K562 (cell line): ENCODE data around the gene DXO. TPM values are rescaled to one million over a fixed set of nuclear protein-coding genes. Genes with fewer than 3 reads are reported as not detected.

Experiments
- E2F1 ChIP-seq: sonication (generic); formaldehyde crosslinking; IDR thresholded peaks from 2 replicates; pipeline ENCODE4 v1.8.1; 2023; ENCODE audit warnings: mild to moderate bottlenecking, missing genetic modification reagents, moderate library complexity
- ETV1 ChIP-seq: fragments of 450-650 bp; conservative IDR thresholded peaks from 2 replicates; pipeline ENCODE4 v1.6.1; 2016; ENCODE audit warnings: missing genetic modification characterization, control low read depth, low read depth, missing compliant biosample characterization
- MECOM ChIP-seq: fragments of 250-450 bp; sonication (Bioruptor Pico); IDR thresholded peaks from 2 replicates; pipeline ENCODE4 v1.8.0; 2022; ENCODE audit warnings: inconsistent platforms
- POLR2AphosphoS2 ChIP-seq: IDR thresholded peaks from 2 replicates; pipeline ENCODE4 v1.6.1; 2012; ENCODE audit warnings: low read length, improper control_type of control experiment
- RREB1 ChIP-seq: fragments of 250-450 bp; sonication (Bioruptor Pico); IDR thresholded peaks from 2 replicates; pipeline ENCODE4 v1.4.0; 2020
- TAF1 ChIP-seq: IDR thresholded peaks from 2 replicates; pipeline ENCODE4 v1.6.1; 2011; ENCODE audit warnings: mild to moderate bottlenecking, low read length, moderate library complexity; ENCODE audit not compliant: insufficient read depth, control insufficient read depth, severe bottlenecking; ENCODE audit errors: extremely low read depth
- THRB ChIP-seq: fragments of 450-650 bp; formaldehyde crosslinking; conservative IDR thresholded peaks from 2 replicates; pipeline ENCODE4 v1.4.0; 2022; ENCODE audit warnings: mild to moderate bottlenecking, missing genetic modification characterization
- ZBTB33 ChIP-seq: sonication (generic); formaldehyde crosslinking; IDR thresholded peaks from 2 replicates; pipeline ENCODE4 v1.8.1; 2023; ENCODE audit warnings: mild to moderate bottlenecking, missing genetic modification reagents
- ZFP1 ChIP-seq: fragments of 450-650 bp; formaldehyde crosslinking; IDR thresholded peaks from 2 replicates; pipeline ENCODE4 v1.4.0; 2020; ENCODE audit warnings: mild to moderate bottlenecking, mixed read lengths
- ZNF146 ChIP-seq: IDR thresholded peaks from one replicate; pipeline ENCODE4 v1.6.1; 2018; ENCODE audit warnings: missing compliant biosample characterization; ENCODE audit not compliant: unreplicated experiment
- ZNF518B ChIP-seq: fragments of 250-450 bp; sonication (Bioruptor Pico); IDR thresholded peaks from 2 replicates; pipeline ENCODE4 v1.5.0; 2021; ENCODE audit warnings: mild to moderate bottlenecking, moderate library complexity
- ZNF785 ChIP-seq: fragments of 250-450 bp; sonication (Bioruptor Pico); IDR thresholded peaks from 2 replicates; pipeline ENCODE4 v1.4.0; 2020; ENCODE audit warnings: mild to moderate bottlenecking
- polyA plus RNA-seq, 8 experiments: library from polyadenylated mRNA; depleted of rRNA in 4 of 8; stranded (reverse) in 5 of 8; unstranded in 3 of 8; fragments of >200 nt; fragmentation: Nextera tagmentation in 2 of 8; fragmentation: Illumina TruSeq in 1 of 8; extraction: Ambion mirVana in 2 of 8; extraction: Trizol in 1 of 8; gene quantifications; 2 replicates each; pipeline versions ENCODE4 v1.2.1 to v1.2.3, GENCODE V29; 2011 to 2014; ENCODE audit warnings: inconsistent platforms in 1 of 8, missing spikeins in 1 of 8
- total RNA-seq, 7 experiments: library from RNA; depleted of rRNA in 6 of 7; stranded (reverse); fragments of >200 nt in 6 of 7; fragmentation: Illumina TruSeq in 2 of 7; extraction: Trizol in 2 of 7; gene quantifications; 2 replicates each; pipeline versions ENCODE4 v1.2.1 to v1.2.3, GENCODE V29; 2011 to 2021; ENCODE audit warnings: low replicate concordance in 1 of 7

DXO gene
- total and polyA plus RNA-seq, 9 of the 15 experiments (the other 6 are each of a cell fraction or from before 2014, with no cell fraction given), result 6.4 to 35.1 (median 19.4) TPM

- TF ChIP-seq ZBTB33 (CRISPR knock-in tag), result peak; percentile 78
- no peak for TF ChIP-seq ZNF146 (CRISPR knock-in tag)
- no peak for TF ChIP-seq E2F1
- TF ChIP-seq THRB (CRISPR knock-in tag), result peak; percentile 84; the same call in 1 of the 2 replicates
- TF ChIP-seq POLR2AphosphoS2, result peak; percentile 64; the same call in 1 of the 2 replicates
- TF ChIP-seq ZNF518B (CRISPR knock-in tag), result 0 out of 2 replicates have a peak, but pooled peaks have one; percentile 25
- peak; percentile 10 for TF ChIP-seq TAF1
- TF ChIP-seq ZNF785 (CRISPR knock-in tag), result peak; percentile 20; the same call in 1 of the 2 replicates
- peak; percentile 96; the same call in 1 of the 2 replicates for TF ChIP-seq RREB1
- peak; percentile 59; the same call in 1 of the 2 replicates for TF ChIP-seq ZFP1 (CRISPR knock-in tag)
- peak; percentile 25; the same call in 1 of the 2 replicates for TF ChIP-seq ETV1
- 0 out of 2 replicates have a peak, but pooled peaks have one; percentile 58 for TF ChIP-seq MECOM (CRISPR knock-in tag)
Observed at GRCh38 chr6:31971279-31971992, 502 bp downstream of the DXO start (continued).
